GM12891 (cell line): Measurements from ENCODE around the gene CLVS2.

Experiments
- POLR2A ChIP-seq: IDR thresholded peaks from 2 replicates; pipeline ENCODE4 v1.6.1; 2011; ENCODE audit warnings: low read depth, low read length, control low read depth
- POLR2AphosphoS5 ChIP-seq: IDR thresholded peaks from 2 replicates; pipeline ENCODE4 v1.6.1; 2011; ENCODE audit warnings: low read depth, low read length, control low read depth
- SPI1 ChIP-seq: IDR thresholded peaks from 2 replicates; pipeline ENCODE4 v1.6.1; 2011; ENCODE audit warnings: low read depth, low read length, control low read depth
- TAF1 ChIP-seq: IDR thresholded peaks from 2 replicates; pipeline ENCODE4 v1.6.1; 2011; ENCODE audit warnings: low read depth, low read length, control low read depth

GRCh38 chr6:123062670-123063069 lies 66.6 kb downstream of the CLVS2 start:
- no peak for TF ChIP-seq POLR2AphosphoS5
- TF ChIP-seq SPI1 = no peak
- TF ChIP-seq TAF1 = no peak
- TF ChIP-seq POLR2A = no peak
